Liver (tissue), 9 donors: ENCODE results near the gene SNAPC4. TPM values are rescaled to one million over a fixed set of nuclear protein-coding genes. Genes with fewer than 3 reads are reported as not detected.

Experiments
- DNase-seq: peaks from one replicate; pipeline ENCODE4 v3.0.0-alpha.2; 2017; ENCODE audit warnings: low spot score
- H3K27ac ChIP-seq, 2 donors: one replicate each; pipeline ENCODE4 v1.7.0; 2013; ENCODE audit warnings: inconsistent platforms in 2 of 2, low read length in 2 of 2, control low read depth in 1 of 2, low read depth in 1 of 2, mild to moderate bottlenecking in 1 of 2
- H3K27me3 ChIP-seq, 4 donors: one replicate each; pipeline versions ENCODE4 v1.6.1 to v1.7.0; 2013; ENCODE audit warnings: low read length in 3 of 4, inconsistent platforms in 1 of 4, mild to moderate bottlenecking in 1 of 4, moderate library complexity in 1 of 4; ENCODE audit not compliant: control insufficient read depth in 4 of 4, insufficient read depth in 4 of 4
- H3K36me3 ChIP-seq, 4 donors: one replicate each; pipeline versions ENCODE4 v1.6.1 to v1.7.0; 2013; ENCODE audit warnings: low read length in 3 of 4, mild to moderate bottlenecking in 3 of 4, low read depth in 1 of 4, moderate library complexity in 1 of 4; ENCODE audit not compliant: control insufficient read depth in 4 of 4, insufficient read depth in 3 of 4
- H3K4me1 ChIP-seq, 4 donors: one replicate each; pipeline versions ENCODE4 v1.6.1 to v1.7.0; 2013; ENCODE audit warnings: low read length in 3 of 4, mild to moderate bottlenecking in 3 of 4, moderate library complexity in 1 of 4; ENCODE audit not compliant: control insufficient read depth in 4 of 4, insufficient read depth in 4 of 4
- H3K4me3 ChIP-seq, 3 donors: one replicate each; pipeline versions ENCODE4 v1.6.1 to v1.7.0; 2013; ENCODE audit warnings: low read length in 3 of 3, control low read depth in 1 of 3, low read depth in 1 of 3, mild to moderate bottlenecking in 1 of 3
- H3K9ac ChIP-seq, 2 donors: one replicate each; pipeline ENCODE4 v1.7.0; 2013; ENCODE audit warnings: low read length in 2 of 2, mild to moderate bottlenecking in 2 of 2, moderate library complexity in 2 of 2, control low read depth in 1 of 2, low read depth in 1 of 2
- H3K9me3 ChIP-seq, 4 donors: one replicate each; pipeline versions ENCODE4 v1.6.1 to v1.7.0; 2013; ENCODE audit warnings: low read length in 3 of 4; ENCODE audit not compliant: control insufficient read depth in 4 of 4
- ATF3 ChIP-seq: IDR thresholded peaks from 2 replicates; pipeline ENCODE4 v1.6.1; 2016; ENCODE audit warnings: antibody characterized with exemption
- CTCF ChIP-seq: fragments of 150-350 bp; IDR thresholded peaks from 2 replicates; pipeline ENCODE4 v1.5.1; 2017; ENCODE audit warnings: improper control_type of control experiment, low read depth, low read length; ENCODE audit not compliant: missing input control
- EGR1 ChIP-seq, 2 donors: IDR thresholded peaks; 2 replicates each; pipeline ENCODE4 v1.6.1; 2016 to 2018; ENCODE audit warnings: antibody characterized with exemption in 2 of 2, low read depth in 2 of 2
- FOXA1 ChIP-seq: IDR thresholded peaks from 2 replicates; pipeline ENCODE4 v1.6.1; 2016; ENCODE audit warnings: antibody characterized with exemption
- FOXA2 ChIP-seq: IDR thresholded peaks from 2 replicates; pipeline ENCODE4 v1.6.1; 2016; ENCODE audit warnings: antibody characterized with exemption
- GABPA ChIP-seq, 2 donors: IDR thresholded peaks in 1 of 2; conservative IDR thresholded peaks in 1 of 2; 2 replicates each; pipeline ENCODE4 v1.6.1; 2016; ENCODE audit warnings: antibody characterized with exemption in 2 of 2, mild to moderate bottlenecking in 1 of 2, moderate library complexity in 1 of 2
- HNF4A ChIP-seq, 2 donors: conservative IDR thresholded peaks; 2 replicates each; pipeline ENCODE4 v1.6.1; 2016; ENCODE audit warnings: antibody characterized with exemption in 2 of 2, mild to moderate bottlenecking in 2 of 2
- HNF4G ChIP-seq: IDR thresholded peaks from 2 replicates; pipeline ENCODE4 v1.6.1; 2016; ENCODE audit warnings: antibody characterized with exemption
- JUND ChIP-seq, 2 donors: IDR thresholded peaks; 2 replicates each; pipeline ENCODE4 v1.6.1; 2016; ENCODE audit warnings: antibody characterized with exemption in 2 of 2
- MAX ChIP-seq: IDR thresholded peaks from 2 replicates; pipeline ENCODE4 v1.6.1; 2016; ENCODE audit warnings: antibody characterized with exemption
- NR2F2 ChIP-seq: IDR thresholded peaks from 2 replicates; pipeline ENCODE4 v1.6.1; 2016; ENCODE audit warnings: antibody characterized with exemption
- RAD21 ChIP-seq, 2 donors: IDR thresholded peaks; 2 replicates each; pipeline ENCODE4 v1.6.1; 2016; ENCODE audit warnings: antibody characterized with exemption in 2 of 2, mild to moderate bottlenecking in 2 of 2
- REST ChIP-seq: IDR thresholded peaks from 2 replicates; pipeline ENCODE4 v1.6.1; 2016; ENCODE audit warnings: antibody characterized with exemption, mild to moderate bottlenecking
- RXRA ChIP-seq, 2 donors: IDR thresholded peaks; 2 replicates each; pipeline ENCODE4 v1.6.1; 2017 to 2018; ENCODE audit warnings: antibody characterized with exemption in 2 of 2, mild to moderate bottlenecking in 1 of 2
- SP1 ChIP-seq: IDR thresholded peaks from 2 replicates; pipeline ENCODE4 v1.6.1; 2018; ENCODE audit warnings: antibody characterized with exemption, mild to moderate bottlenecking
- TAF1 ChIP-seq: conservative IDR thresholded peaks from 2 replicates; pipeline ENCODE4 v1.6.1; 2016; ENCODE audit warnings: antibody characterized with exemption, mild to moderate bottlenecking
- YY1 ChIP-seq: IDR thresholded peaks from 2 replicates; pipeline ENCODE4 v1.6.1; 2016; ENCODE audit warnings: antibody characterized with exemption, mild to moderate bottlenecking
- ZBTB33 ChIP-seq: IDR thresholded peaks from 2 replicates; pipeline ENCODE4 v1.6.1; 2016; ENCODE audit warnings: antibody characterized with exemption
- WGBS: extraction: QIAGEN DNeasy Blood & Tissue Kit; methylation state at CpG from one replicate; pipeline ENCODE4 v1.1.7; 2013; 5-methylcytosine and 5-hydroxymethylcytosine counted together
- polyA plus RNA-seq, 2 donors: library from polyadenylated mRNA; stranded (reverse) in 1 of 2; unstranded in 1 of 2; fragments of 200-250 nt in 1 of 2; fragments of >200 nt in 1 of 2; fragmentation: Nextera tagmentation in 1 of 2; extraction: Ambion mirVana in 1 of 2; gene quantifications; one replicate each; pipeline versions ENCODE4 v1.2.1 to v1.2.3, GENCODE V29; 2013 to 2015
- total RNA-seq, 2 donors: library from RNA; depleted of rRNA; stranded (reverse); fragments of >200 nt; gene quantifications; one replicate each; pipeline ENCODE4 v1.2.3, GENCODE V29; 2014
- donor health status: healthy.
- donor health status: healthy.
- donor health status: healthy.
- donor health status: healthy.
- donor health status: healthy.

SNAPC4 gene
- total and polyA plus RNA-seq, 4 donors = 0.75 to 4.2 (median 3.1) TPM

GRCh38 chr9:136443087-136443486, 43.1 kb upstream of the SNAPC4 start:
- 98% methylated on average over 15 of the region's 15 CpGs for WGBS
- H3K9me3 ChIP-seq = no peaks in the 10 kb centered on the region
- peak overlapping the region in 1 of 2 donors; percentile 63 for H3K9ac ChIP-seq
- H3K27me3 ChIP-seq = no peaks in the 10 kb centered on the region
- H3K4me1 ChIP-seq = peaks cover 7 to 47% (median 41%) of the 10 kb centered on the region in 4 donors
- TF ChIP-seq ZBTB33 (no peak), TAF1 (no peak), RXRA (IDR thresholded peaks at IDR 0.05) (no peak), REST (no peak), HNF4A (conservative IDR thresholded peaks at IDR 0.05) (no peak), YY1 (no peak), FOXA1 (no peak), HNF4G (no peak), RAD21 (IDR thresholded peaks at IDR 0.05) (no peak), MAX (no peak), EGR1 (IDR thresholded peaks at IDR 0.05; ENCODE audit: low read depth in 2 of 2) (no peak), SP1 (no peak), GABPA (IDR thresholded peaks at IDR 0.05 in 1 of 2, conservative IDR thresholded peaks at IDR 0.05 in 1 of 2) (no peak), JUND (IDR thresholded peaks at IDR 0.05) (no peak), CTCF (no peak), ATF3 (no peak), FOXA2 (no peak), NR2F2 (no peak)
- DNase-seq = no peak
- no peak overlapping the region for H3K27ac ChIP-seq
- no peak overlapping the region for H3K4me3 ChIP-seq
- peaks cover 24 to 65% (median 46%) of the 10 kb centered on the region in 4 donors for H3K36me3 ChIP-seq
